HG02798 (cell line): ENCODE results near the gene RAI14.
"Not testable (repeated sequence)": the region's sequence is repeated elsewhere in the genome, so short reads cannot be mapped to it uniquely, and the experiment has no call there.

ENCODE experiments used
- ATAC-seq: cut with Tn5 transposase; IDR thresholded peaks from one replicate; pipeline ENCODE4 v1.9.1; 2021; ENCODE audit warnings: mild to moderate bottlenecking; ENCODE audit not compliant: unreplicated experiment, poor library complexity

RAI14 gene

DNA sequence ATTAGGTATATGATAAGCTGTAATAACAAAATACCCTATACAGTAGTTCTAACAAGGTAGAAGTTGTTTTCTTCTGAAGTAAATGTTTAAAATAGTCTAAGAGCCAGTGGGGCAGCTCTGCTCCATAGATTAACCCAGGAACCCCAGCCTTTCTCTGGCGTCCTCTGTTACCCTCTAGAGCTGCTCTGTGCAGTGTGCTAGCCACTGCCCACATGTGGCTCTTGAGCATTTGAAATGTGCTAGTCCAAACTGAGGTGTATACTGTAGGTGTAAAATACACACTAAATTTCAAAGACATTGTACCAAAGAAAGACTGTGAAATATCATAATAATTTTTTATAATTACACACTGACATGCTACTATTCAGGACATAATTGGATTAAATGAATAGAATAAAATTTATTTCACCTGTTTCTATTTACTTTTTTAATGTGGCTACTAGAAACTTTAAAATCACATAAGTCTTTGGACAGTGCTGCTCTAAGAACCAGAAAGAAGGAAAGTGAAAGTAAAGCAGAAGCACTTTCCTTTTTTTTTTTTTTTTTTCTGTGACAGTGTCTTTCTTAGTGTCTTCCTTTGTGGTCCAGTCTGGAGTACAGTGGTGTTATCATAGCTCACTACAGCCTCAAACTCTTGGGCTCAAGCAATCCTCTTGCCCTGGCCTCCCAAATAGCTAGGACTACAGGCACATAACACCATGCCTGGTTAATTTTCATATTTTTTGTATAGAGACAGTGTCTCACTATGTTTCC, 39.3 kb downstream of the RAI14 start:
- ATAC-seq, result no peak

DNA sequence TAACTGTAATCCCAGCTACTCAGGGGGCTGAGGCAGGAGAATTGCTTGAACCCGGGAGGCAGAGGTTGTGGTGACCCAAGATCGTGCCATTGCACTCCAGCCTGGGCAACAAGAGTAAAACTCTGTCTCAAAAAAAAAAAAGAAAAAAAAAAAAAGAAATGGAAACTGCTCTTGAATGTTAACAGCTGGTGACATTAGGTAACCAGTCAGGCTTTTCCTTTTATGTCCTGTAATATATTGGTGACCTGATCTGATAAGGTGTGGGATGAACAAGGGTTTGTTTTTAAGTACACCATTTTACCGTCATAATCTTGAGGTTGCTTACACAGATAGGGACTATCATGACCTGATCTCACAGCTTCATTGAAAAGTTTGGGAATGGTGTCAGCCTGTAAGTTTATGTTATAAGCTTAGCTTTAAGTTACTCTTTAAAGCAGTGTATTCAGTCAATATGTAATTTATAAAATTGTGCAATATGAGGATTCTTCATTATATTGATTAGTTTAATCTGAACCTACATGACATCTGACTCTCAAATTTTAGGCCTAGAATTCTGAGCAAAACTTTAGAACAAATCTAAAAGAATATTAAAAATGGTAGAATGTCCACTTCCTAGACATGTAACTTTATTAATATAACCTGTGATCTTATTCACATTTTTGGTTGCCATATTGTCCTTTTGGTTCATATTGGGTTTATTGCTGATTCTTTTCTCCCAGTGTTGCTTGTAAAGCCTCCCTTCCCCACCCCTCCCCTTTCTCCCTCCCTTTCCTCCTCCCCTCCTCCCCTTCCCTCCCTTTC, 41.4 kb downstream of the RAI14 start:
- no peak for ATAC-seq

DNA sequence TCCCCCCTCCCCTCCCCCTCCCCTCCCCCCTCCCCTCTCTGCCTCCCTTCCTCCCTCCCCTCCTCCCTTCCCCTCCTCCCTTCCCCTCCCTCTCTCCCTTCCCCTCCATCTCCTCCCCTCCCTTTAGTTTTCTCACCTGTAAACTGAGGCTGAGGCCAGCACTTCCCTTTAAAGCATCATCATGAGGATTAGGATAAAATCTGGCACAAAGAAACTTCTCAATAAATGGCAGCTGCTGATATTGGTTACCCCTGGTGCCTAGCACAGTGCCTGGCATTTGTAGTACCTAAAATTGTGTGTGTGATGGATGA, 41.9 kb downstream of the RAI14 start:
- ATAC-seq, result no peak

DNA sequence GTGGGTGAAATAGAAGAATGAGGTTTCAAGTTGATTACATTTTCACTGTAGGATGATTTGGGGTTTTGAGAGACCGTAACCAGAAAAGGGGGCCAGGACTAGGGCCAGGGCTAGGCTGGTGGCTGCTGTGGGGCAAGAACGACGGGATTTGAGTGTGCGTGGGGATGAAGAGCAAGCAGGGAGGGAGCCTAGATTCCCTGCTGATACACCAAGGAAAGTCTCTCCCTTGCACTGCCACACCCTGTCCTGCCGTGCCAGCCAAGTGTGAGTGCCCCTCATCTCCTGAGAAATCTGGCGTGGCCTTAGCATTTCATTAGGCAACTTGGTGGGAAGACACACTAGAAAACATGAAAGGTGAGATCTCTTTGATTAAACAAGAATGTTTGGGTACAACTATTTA, 42.6 kb downstream of the RAI14 start:
- ATAC-seq, result no peak

DNA sequence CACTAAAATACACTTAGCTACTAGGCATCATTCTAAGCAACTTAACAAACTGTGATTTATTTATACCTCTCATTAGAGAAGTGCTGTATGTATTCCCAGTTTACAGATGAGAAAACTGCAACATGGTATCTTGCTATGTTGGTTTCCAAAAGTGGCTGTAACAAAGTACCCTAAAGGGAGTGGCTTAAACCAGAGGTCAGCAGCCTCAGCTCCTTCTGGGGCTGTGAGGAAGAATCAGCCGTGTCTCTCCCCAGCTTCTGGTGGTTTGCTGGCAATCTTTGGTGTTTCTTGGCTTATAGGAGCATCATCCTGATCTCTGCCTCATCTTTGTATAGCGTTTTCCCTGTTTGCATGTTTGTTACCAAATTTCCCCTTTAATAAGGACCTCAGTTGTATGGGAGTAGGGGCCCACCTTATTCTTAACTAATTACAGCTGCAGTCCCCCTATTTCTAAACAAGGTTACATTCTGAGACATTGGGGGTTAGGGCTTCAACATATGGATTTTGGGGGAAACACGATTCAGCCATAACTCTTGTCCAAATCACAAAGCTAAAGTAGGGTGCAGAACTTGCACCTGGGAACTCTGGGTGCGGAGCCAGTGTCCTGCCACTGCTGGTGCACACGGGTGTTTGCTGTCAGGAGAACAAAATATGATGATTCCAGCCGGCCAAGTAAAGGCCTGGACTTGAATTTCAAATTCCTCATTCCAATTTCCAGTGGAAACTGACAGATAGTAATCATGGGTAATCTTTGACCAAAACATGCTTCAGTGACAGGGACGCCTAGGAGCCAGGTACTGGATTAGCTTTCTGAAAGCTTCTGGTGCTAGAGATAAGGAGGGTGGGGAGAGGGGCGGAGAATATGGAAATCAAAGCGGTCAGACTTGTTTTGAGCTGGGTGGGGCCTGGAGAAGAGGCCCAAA, 43.3 kb downstream of the RAI14 start:
- ATAC-seq, result no peak

DNA sequence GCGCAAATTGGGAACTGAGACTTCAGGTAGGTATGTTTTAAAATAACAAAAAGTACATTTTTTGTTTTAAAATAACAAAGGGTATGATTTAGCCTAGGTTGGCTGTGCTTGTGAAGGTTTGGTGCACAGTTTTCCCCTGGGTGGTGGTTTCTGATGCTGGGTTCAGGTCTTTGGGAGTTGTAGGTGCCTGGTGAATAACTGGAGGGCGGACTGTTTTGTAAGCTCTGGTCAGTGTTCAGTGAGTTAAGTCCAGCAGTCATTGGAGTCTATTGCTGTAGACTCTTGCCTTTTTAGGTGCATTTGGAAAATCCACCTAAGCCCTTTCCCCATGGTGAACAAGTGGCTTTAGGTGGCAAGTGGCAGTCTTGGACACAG, 43.9 kb downstream of the RAI14 start:
- no peak for ATAC-seq

DNA sequence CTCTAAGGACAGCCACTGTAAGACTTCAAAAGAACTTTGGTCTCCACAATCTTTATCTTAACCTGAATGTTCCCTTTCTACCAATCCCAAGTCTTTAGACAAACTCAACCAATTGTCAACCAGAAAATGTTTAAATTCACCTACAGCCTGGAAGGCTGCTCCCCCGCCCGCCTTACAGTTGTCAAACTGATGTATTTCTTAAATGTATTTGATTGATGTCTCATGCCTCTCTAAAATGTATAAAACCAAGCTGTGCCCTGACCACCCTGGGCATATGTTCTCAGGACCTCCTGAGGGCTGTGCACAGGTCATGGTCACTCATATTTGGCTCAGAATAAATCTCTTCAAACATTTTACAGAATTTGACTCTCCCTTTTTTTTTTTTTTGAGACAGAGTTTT, 45.3 kb downstream of the RAI14 start:
- not testable (repeated sequence) for ATAC-seq

DNA sequence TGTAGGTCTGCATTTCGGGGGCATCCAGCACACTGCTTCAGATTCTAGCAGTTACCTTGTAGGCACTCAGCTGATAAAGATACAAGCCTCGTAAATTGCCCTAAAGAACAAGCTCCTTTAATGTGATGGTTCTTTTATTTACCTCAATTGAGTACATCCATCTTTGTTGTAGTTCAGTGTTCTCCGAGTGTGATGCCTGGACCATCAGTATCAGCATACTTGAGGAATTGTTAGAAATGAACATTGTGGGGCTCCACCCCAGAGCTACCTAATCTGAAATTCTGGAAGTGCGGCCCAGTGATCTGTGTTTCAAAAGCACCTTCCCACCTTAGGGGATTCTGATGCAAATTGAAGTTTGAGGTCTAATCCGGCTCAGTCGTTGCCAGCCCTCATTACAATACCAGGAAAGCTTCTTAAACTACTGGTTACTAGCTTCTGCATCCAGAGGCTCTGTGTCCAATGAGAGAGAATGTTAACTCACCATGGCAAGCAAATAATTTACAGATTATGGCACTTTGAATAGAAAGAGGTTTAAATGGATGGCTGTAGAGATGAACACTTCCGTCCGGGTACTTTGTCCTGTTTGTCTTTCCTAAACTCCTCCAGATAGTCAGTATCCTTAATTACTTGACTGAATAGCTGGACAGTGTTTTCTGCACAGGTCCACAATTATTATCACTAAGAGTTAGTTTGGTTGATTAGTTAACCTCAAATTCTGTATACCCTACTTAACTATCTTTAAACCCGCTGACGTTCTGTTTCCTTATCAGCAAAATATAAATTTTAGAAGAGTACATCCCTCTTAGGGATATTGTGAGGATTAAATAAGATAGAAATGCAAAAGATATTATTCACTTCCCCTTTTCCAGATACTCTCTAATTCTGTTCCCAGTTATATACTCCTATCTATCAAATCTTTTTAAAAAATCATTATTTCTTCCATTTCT, 47.9 kb downstream of the RAI14 start:
- ATAC-seq, result no peak

DNA sequence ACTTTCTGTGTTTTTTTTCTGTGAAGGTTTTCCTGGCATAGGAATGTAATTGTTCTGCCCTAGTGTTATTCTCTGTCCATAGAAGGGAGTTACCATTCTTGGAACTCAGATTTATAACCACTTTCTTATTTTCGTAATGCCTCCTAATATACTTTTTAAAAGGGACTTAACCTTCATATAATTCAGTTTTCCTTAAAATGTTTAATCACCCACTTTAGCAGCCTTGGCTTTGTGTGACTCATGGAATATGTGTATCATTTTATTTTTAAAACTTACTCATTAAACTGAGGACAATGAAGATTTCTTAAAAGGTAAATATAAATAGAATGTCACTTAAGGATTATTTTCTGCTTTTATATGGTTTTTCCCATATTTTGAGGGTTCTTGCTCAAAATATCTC, 50.0 kb downstream of the RAI14 start:
- ATAC-seq, result no peak

DNA sequence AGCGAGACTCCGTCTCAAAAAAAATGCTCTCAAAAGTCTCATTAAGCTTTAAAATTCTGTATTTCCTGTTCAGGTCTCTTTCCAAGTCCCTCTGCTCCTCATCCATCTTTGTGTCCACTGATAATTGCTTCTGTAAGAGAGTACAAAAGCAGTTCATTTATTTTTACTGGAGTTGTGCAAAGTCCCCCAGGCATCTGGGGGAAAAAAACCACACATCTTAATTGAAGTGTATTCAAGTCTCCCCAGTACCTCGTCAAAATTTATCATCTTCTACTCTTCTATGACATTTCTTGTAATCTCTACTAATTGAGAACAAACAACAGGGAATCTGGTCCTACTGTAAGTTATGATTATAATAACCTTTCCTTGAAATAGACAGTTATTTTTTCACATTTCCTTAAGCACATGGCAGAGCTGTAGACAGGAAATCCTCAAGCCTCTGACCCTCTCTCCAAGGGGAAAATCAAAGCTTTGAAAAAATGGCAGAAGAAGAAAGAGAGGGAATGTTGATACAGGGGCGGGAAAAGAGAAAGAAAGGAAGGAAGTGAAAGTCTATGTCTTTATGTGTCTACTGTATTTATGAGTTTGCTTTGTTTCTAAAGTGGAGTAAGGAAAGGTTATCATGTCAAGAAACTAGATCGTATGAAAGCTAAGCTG, 51.5 kb downstream of the RAI14 start:
- ATAC-seq, result no peak

DNA sequence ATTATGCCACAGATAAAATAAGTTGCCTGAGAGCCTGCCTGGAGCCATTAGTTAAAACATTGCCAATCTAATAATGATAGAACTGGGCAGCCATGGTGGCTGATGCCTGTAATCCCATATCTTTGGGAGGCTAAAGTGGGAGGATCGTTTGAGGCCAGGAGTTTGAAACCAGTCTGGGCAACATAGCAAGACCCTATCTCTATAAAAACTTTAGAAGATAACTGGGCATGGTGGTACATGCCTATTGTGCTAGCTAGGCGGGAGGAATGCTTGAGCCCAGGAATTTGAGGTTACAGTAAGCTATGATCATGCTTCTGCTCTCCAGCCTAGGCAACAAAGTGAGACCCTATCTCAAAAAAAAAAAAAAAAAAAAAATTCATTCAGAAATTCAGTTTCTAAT, 52.6 kb downstream of the RAI14 start:
- no peak for ATAC-seq

DNA sequence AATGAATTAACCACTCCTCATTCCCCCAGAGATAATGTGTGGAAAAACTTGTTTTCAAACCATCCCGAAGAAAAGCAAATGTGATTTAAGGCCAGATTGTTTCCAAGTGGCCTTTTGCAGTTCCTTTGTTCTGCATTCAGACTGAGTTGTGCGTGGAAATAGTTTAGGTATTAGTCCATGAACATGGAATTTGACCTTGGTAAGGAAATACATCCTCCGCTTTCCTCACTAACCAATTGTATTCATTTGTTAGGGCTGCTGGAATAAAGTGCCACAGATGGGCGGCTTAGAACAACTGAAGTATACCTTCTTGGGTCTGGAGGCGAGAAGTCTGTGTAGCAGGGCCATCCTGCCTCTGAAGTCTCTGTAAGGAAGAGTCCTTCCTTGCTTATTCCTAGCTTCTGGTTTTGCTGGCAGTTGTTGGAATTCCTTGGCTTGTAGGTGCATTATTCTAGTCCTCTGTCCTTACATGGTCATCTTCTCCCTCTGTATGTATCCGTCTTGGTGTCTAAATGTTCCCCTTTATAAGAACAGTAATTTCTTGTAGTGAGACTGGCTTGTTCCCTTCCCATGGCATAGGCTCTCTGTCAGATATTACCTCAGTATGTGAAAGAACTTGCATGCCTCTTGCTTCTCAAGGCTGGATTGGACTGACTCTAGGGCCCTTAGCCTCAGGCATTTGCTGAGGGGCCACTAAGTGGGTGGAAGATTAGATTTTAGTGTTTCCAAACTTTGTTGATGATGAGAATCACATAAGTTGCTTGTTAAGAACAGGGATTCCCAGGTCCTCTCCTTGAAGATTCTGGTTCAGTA, 53.9 kb downstream of the RAI14 start:
- ATAC-seq, result no peak

DNA sequence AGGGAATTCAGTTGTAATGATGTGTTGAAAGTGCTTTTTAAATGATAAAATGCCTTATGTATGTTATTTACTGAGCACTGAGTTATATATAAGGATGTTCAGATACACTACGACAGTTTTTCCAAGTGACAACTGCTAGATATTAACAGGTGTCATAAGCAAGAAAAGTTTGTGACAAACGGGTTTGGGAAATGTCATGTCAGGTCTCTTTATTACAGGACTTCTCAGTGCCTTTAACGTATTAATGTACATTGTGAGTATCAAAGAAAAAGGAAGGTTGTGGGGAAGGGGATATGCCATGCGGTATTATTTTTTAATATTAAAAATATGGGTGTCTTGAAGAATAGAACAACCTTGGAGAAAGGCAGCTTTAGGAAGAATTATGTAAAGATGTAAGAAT, 56.4 kb downstream of the RAI14 start:
- no peak for ATAC-seq

DNA sequence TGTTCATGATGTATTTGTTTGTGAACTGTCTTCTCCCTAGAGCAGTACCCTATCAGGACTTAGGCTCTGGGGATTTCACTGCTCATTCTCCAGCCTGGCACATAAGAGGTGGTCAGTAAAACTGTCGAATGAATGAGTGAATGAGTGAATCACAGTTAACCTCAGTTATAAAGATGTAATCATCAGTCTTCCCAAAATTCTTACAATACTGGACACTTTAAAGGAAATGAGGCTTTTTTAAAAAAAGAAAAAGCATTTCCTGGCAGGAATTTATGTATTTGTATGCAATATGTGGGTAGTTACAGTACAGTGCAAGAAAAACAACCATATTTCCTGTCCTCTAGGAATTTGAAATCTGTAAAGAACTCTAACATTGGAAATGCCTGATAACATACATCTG, 59.6 kb downstream of the RAI14 start:
- no peak for ATAC-seq

DNA sequence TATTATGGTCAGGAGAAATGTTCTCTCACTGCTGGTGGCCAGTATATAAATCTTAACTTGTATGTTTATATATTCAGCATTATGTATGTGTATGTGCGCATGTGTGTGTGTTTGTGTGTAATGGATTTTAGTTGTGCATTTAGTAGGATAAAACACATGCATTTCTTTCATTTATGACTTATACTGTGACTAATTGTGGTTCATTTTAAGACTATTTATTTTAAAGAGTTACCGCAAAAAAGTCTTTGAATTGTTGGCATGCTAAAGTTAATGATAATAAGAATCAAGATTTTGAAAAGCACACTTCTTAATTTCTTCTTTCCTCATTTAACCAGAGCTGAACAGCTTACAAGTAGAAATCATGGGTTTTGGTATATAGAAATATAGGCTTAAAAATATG, 60.9 kb downstream of the RAI14 start:
- ATAC-seq, result no peak

DNA sequence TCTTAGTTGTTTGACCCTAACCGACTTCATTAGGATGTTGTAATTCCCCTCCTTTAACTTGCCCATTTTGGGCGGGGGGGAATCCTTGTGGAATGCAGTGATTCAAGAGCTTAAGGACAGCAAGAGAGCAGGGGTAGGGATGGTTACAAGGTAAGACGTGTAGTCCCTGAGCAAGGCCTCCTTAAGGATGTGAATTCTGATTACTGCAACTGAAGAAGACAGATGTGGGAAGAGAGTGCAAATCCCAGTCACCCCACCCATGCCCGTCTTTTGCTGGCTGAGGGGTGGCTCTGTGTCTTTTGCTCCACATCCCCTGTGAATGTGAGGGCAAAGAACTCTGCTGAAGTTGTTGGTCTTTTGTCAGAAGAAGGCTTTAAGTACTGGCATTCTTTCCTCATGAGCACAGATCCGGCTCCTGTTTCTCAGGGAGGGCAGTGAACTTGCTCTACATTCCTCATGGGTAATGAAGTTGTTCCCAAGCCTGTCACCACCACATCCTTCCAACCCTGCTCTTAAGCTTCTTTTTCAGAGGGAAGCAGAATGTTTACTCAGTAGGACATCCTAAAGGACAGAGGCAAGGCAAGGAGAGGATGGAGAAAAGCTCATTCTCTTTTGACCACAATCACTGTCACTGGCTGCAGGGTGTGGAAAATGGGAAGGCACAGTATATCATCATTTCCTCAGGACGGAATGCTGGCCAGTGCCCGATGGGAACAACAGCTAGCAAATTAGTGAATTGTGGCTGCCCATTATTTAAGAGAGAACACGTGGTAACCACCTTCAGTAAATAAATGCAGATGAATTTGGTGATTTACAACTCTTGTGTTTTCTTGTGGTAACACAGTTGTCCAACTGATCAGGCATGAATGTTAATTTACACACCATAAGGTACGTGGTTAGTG, 61.5 kb downstream of the RAI14 start:
- no peak for ATAC-seq

DNA sequence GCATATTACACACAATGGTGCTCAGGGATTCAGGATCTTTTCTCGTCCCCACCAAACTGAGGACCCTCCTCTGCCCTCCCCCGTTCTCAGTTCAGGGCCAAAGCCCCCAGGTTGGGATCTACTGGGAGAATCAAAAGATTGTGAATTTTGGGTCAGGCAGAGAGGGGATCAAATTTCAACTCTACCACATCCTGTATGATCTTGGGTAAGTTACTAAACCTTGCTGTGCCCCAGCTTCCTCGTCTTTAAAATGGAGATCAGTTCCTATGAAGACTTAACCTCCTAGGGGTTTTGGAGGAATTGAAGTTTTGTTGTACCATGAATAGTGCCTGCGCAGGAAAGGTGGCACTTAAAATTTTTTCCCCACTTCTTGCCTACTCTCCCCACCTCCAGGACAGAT, 62.4 kb downstream of the RAI14 start:
- ATAC-seq, result no peak

DNA sequence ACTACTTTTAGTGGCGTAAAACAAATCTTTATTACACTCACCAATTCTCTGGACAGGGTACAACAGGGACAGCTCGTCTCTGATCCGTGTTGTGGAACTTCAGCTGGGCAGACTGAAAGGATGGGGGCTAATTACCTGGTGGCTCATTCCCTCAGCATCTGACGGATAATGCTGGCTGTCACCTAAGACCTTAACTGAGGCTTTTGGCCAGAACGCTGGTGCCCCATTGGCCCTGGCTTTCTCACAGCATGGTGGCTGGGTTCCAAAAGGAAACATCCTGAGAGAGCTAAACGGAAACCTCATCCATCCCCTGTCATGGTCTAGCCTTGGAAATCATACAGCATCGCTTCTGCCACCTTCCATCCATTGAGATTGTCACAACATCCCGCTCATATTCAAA, 62.9 kb downstream of the RAI14 start:
- no peak for ATAC-seq
